HG03103 (cell line): ENCODE data around the gene WDR62.

ENCODE experiments used
- ATAC-seq: cut with Tn5 transposase; IDR thresholded peaks from one replicate; pipeline ENCODE4 v1.9.1; 2021; ENCODE audit warnings: low read depth; ENCODE audit not compliant: unreplicated experiment

WDR62 gene

GRCh38 chr19:36139120-36139472, 84.4 kb downstream of the WDR62 start:
- ATAC-seq = no peak

GRCh38 chr19:36139473-36140303, 85.0 kb downstream of the WDR62 start, which contains the start of gene CAPNS1:
Gene CAPNS1 (plus strand): TSS chr19:36140066. CDS start chr19:36141012, 946 bp downstream.
- peak; percentile 72 for ATAC-seq

- ATAC-seq = no peak
Measured at GRCh38 chr19:36140304-36141038, 85.8 kb downstream of the WDR62 start.

GRCh38 chr19:36141039-36141927, 86.6 kb downstream of the WDR62 start:
- ATAC-seq = no peak

- no peak for ATAC-seq
Measured at GRCh38 chr19:36142046-36142445, 87.3 kb downstream of the WDR62 start.

GRCh38 chr19:36142496-36142895, 87.8 kb downstream of the WDR62 start:
- no peak for ATAC-seq

- no peak for ATAC-seq
Measured at GRCh38 chr19:36144624-36145023, 89.9 kb downstream of the WDR62 start.

GRCh38 chr19:36149673-36150406, 95.1 kb downstream of the WDR62 start:
- ATAC-seq = no peak

GRCh38 chr19:36150586-36150985, 95.9 kb downstream of the WDR62 start:
- no peak for ATAC-seq

- ATAC-seq = no peak
Measured at GRCh38 chr19:36151144-36152018, 96.7 kb downstream of the WDR62 start.

- ATAC-seq = no peak
Measured at GRCh38 chr19:36152019-36152351, 97.3 kb downstream of the WDR62 start.

- ATAC-seq = no peak
Measured at GRCh38 chr19:36152352-36153091, 97.8 kb downstream of the WDR62 start, which contains the start of gene COX7A1. Gene COX7A1 (minus strand): TSS chr19:36152447. CDS start chr19:36152407, 40 bp downstream.

GRCh38 chr19:36153126-36153525, 98.4 kb downstream of the WDR62 start:
- ATAC-seq = no peak
